NCI-H187 treated with DMSO at 0.1 percent for 48 hours (cell line): ENCODE data around the gene CHSY3.

ENCODE experiments used
- DNase-seq: peaks from one replicate; lab custom pipeline; 2025; lab: John Stamatoyannopoulos, UW

Gene CHSY3

DNA sequence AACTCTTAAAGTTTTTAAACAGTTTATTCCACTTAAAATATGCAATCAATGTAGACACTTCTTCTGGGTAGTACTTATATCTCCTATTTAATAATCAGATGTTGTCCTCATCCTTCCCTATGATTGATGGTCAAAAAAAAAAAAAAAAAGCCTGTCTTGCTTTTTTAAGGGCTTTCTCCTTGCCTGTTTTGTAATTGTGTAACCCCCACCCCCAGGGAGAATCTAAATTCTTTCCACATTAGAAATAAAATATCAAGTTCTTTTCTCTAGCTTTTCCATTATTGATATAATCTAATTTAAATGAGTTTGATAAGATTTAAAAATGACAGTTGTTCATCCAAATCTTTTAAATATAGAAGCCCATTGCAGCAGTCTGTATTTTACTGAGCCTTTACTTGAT, 119.7 kb downstream of the CHSY3 start:
- no peak for DNase-seq

DNA sequence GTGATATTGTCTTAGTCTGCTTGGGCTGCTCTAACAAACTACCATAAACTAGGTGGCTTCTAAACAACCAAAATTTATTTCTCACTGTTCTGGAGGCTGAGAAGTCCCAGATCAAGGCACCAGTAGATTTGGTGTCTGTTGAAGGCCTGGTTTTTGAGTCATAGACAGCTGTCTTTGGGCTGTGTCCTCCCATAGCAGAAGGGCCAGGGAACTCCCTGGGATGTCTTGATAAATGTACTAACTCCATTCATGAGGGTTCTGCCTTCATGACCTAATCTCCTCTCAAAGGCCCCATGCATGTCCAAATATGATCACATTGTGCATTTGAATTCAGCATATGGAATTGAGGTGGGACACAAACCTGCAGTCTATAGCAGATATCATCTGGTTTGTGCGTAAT, 121.2 kb downstream of the CHSY3 start:
- DNase-seq, result no peak

DNA sequence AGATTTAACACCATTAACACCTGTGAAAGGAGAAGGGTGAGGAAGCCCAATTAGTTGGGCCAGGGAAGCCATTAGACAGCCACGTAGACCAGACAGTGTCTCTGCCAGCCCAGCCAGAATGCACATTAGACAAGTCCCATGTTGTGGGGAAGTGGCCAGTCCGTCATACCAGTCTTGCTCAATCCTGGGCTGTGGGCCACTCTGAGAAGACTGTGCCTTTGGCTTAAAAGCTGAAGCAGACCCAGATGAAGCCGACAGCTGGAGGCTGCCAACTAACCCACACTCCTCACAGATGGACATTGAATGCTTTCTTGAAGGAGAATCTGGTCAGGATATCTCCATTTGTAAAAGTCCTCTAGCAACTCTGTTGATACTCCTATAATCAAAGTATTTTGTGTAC, 128.5 kb downstream of the CHSY3 start:
- no peak for DNase-seq

DNA sequence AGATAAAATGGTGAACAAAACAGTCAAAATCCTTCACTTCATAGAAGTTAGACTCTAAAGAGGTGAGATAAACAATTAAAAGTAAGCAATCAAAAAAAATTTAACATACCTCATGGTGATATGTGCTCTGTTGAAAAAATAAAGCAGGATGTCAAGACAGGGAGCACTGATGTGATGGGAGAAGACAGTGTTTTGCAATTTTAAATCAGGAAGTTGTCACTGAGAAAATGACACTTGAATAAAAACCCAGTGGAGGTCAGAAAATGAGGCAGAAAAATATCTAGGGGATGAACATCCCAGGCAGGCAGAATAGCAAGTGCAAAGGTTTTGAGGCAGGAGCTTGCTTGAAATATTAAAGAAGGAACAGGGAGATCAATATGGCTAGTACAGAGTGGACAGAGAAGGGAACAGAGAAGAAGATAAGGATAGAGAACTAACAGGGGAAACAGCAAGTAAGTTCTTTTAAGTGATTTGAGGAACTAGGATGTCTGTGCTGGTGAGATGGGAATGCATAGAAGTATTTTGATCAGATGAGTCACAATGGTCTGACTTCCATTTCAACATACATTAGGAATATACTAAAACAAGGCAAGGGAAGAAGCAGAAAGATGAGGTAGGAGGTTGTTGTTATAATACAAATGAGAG, 130.4 kb downstream of the CHSY3 start:
- DNase-seq, result no peak

DNA sequence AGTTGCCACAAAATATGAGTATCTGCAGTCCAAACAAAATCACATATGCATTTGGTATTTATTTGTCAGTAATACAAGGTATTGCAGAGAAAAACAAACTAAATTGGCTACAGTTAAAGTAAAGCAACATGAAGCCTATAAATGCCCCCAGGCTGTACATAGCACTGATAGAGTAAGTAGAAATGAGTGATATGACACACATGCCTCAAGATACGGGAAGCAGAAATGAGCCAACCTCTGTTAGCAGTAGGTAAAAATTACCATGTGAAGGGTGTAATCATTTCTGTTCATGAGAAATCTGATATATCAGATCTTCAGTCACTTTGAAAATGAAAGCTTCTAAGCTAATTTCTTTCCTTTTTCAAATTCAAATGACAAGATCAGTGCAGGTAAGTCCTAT, 131.1 kb downstream of the CHSY3 start:
- DNase-seq, result no peak

DNA sequence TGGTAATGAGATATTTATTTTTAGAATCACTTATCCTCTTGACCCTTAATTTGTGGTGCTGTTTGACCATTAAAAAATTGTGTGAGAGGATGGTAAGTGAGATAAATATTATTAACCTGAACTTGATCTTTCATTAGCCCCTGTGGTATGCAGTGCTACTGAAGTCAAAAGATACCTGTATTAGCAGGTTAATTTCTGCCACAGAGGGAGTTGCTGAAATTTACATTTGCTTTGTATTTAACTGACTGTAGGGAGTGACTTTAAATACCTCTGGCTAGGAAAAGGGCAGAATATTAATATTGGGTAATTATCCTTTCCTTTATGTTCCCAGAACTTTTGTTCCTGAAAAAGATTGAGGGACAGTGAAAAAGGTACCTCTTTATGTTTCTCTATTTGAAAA, 133.6 kb downstream of the CHSY3 start:
- DNase-seq, result no peak

DNA sequence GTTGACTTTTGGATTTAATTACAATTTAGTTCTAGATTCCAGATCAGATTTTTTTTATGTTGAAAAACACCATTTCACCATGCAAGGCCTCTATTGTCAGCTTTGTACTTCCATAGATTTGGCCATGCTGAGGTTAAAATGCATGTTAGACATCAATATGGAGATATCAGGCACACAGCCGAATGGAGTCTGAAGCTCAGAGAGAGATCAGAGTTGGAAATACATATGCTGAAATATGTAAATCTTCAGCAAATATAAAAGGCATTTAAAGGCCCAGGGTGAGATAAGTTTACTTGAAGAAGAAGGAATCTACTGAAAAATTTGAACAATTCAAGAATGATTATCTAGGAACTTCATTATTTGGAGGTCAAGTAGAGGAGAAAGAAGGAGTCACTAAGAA, 139.6 kb downstream of the CHSY3 start:
- DNase-seq, result no peak

DNA sequence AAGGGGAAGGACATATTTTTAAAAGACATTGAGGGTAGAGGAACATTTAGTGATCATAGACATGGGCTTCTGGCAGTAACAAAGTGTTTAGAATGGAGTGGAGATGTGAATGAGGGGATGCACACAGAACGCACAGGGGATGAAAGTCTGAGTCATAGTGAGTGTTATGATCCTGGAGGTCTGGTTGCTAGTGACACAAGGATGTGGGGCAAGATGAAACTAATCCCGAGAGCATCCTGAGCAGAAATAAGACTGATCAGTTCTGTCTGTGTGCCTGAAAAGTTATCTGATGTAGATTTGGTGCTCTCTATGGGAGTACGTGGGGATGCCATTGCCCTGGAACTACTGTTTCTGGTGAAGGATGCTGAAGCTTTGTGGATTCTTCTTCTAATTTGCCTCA, 141.1 kb downstream of the CHSY3 start:
- DNase-seq, result no peak

DNA sequence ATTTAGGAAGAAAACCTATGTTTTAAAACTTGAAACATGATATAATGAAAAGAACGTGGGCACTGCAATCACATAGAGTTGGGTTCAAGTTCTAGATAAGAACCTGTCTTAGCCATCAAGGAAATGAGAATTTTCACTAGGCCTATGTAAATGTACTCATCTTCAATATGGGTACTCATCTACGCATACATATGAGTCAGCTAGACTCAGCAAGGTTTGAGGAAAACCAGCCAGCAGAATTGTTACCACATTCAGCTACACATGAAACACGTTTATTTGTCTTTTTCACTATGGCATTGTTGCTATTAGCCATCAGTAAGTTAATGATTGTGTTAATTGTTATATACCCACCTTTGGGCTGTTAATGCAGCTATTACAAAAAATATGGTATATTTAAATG, 146.3 kb downstream of the CHSY3 start:
- no peak for DNase-seq

DNA sequence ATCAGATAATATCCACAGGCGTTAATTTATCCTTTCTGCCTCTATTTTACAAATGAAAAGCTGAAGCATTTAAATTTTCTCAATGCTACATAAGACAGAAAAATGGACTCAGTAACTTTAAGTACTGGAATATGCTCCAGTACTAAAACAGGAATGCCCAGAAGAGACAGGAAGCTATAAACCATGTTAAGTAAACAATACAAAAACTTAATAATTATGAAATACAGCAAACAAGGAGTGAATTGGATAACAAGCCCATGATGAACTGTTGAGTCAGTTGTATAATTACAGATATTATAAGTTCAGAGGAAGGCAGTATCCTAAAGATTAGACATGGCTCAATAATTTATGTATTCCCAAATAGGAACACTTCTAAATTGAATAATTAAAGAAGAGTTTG, 148.5 kb downstream of the CHSY3 start:
- no peak for DNase-seq

DNA sequence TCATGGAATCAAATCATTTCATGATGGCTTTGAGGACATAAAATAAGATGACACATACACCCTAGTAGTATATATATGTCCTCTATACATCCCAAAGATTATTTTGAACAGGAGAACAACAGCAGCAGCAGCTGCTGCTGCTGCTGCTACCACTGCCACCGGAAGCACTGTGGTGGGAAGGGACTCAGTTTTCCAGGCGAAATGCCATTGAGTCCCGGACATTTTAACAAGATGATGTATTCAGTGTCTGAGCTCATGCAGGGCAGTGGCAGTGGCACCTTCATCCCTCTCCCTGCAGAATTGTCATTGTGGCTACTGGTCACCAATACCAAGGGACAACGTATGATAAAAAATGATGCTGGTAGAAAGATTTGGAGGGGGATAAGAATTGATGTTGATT, 151.3 kb downstream of the CHSY3 start:
- no peak for DNase-seq

DNA sequence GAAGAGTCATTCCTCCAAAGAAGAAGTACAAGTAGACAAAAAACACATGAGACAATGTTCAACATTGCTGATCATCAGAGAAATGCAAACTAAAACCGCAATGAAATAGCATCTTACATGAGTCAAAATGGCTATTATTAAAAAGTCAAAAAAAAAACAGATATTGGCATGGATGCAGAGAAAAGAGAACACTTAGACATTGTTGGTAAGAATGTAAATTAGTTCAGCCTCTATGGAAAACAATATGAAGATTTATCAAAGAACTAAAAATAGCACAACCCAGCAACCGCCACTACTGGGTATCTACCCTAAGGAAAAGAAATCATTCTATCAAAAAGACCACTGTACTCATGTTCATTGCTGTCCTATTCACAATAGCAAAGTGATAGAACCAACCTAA, 157.5 kb downstream of the CHSY3 start:
- DNase-seq, result no peak

DNA sequence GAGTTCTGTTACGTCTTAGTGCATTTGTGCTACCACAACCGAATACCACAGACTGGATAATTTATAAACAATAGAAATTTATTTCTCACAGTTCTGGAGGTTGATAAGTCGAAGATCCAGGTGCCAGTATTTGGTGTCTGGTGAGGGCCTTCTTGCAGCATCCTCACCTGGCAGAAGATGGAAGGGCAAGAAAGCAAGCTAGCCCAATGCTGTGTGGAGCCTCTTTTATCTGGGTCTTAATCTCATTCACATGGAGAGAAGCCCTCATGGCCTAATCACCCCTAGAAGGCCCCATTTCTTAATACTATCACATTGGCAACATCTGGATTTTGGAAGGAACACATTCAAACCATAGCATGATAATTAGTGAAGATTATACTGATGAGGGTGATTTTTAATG, 159.3 kb downstream of the CHSY3 start:
- DNase-seq, result no peak

DNA sequence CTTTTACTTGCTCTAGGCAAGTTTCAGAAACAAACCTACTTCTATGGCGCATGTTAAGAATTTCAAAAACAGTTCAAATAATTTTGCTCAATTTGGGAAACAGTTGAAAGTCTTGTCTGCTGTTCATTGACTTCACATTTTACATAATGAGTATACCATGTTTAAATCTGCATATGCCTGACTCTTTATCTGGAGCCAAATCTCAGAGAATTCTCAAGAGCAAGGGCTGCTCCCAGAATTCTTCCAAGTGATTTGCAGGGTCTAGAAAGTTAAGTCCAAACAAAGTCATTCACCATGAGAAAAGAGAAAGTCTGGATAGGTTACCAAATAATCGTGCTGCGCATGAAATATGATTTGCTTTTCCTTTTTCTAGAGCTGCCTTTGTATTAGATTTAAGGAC, 160.2 kb downstream of the CHSY3 start:
- DNase-seq, result no peak

DNA sequence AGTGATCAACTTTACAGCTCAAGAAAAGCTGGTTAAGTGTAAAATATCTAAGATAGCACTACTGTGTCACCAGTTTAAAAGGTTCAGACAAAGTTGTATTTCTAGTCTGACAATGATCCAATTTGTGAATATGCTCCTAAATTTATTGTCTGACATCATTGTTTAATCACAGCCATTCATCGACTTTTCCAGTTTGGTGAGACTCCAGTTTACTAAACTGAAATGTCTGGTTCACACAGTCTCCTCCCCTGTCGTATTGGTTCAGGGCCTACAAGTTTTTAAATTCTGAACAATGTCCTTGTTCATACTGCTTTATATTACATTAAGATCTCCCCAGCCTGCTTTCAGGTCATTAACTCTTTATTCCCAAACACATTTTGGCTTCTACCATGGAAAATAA, 161.4 kb downstream of the CHSY3 start:
- DNase-seq, result no peak

DNA sequence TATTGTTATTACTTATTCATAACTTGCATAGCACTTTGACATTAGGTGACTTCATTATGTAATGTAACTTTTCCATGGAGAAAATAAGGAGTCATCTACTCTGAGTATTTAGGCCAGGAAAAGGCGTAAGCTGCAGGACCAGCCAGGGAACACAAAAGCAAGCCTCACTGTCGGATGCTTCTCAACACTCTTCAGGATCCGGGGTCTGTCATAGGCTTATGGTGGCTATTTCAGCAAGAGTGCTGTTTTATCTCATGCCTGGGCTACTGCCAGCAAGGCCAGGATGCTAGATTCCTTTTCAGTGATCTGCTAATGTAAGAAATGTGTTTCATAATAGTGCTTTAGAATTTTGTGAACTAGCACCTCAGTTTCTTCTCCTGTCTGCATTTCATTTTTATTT, 162.4 kb downstream of the CHSY3 start:
- DNase-seq, result no peak

DNA sequence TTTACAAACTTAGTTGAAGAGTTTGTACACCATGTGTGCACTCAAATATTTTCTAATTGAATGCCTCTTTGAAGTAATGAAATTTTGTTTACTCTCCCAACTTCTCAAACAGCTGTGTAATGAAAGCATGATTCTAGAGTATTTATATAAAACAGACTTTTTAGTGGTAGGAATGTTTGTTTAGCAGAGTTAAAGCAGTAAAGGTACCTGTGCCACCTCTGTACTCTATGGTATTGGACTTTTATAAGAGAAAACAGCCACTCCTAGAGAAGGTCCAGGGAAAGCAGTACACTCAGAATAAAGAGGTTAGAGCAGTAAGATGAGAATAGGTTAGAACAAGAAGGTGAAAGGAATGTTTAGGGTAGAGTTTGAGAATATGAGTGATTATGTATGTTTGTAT, 163.1 kb downstream of the CHSY3 start:
- no peak for DNase-seq

DNA sequence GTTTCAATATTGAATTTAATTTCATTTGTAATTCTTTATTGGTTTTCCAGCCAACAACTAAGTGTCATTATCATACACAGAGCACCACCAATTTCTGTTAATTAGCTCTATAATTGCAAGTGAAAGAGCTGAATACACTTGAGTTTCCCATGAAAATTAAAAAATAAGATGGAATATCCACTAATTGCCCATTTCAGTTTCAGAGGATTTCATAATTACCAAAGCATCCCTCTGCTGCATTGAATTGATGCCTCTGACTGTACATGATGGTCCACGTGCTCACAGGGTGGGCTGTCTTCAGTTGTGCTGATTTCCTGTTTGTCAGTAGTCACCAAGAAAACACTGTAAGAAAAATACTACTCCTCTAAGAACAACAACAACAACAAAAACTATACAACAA, 163.8 kb downstream of the CHSY3 start:
- no peak for DNase-seq

DNA sequence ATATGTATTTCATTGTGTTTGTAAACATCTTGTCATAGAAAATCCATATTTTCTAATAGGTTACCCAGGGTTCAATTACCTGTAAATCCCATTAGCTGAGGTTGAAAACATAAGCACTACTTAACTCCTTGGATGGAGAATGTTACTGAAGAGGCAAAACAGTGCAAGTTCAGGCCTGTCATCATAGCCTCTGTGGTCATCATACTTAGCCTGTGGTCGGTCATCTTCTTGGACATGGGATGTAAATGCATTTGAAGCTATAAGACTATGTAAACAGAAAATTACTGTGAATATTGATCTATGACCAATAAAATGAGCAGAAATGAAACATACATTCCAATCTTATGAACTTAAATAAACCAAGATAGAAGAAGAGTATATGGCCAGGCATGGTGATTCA, 164.7 kb downstream of the CHSY3 start:
- no peak for DNase-seq

DNA sequence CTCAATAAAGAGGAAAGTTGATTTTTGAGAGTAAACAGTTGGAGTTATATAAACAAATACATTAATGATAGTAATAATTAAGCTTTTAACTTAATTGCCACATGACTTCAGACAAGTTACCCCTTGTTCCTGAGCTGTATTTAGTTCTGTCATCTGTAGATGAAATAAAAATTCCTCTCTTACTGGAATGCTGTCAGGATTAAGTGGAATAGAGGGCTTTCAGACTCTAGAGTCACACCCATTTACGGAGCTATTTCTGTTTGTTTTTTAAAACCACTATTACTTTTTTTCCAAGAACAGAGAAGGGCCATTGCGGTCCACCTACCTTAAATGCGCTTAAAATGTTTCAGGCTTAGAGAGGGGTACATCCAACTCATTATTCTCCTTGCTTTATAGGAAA, 170.6 kb downstream of the CHSY3 start:
- DNase-seq, result no peak

DNA sequence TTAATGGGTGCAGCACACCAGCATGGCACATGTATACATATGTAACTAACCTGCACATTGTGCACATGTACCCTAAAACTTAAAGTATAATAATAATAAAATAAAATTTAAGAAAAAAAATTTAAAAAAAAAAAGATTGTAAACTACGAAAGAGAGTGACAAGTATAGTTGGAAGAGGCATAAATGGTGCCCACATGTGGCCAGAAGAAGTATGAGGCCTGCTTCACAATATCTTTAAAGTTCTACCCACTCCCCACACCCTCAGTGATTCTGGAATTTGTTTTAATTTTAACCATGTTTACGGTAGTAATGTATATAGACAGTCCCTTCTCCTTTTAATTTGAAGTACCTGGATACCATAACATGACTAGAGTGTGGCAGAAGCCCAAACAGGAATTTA, 172.7 kb downstream of the CHSY3 start:
- no peak for DNase-seq

DNA sequence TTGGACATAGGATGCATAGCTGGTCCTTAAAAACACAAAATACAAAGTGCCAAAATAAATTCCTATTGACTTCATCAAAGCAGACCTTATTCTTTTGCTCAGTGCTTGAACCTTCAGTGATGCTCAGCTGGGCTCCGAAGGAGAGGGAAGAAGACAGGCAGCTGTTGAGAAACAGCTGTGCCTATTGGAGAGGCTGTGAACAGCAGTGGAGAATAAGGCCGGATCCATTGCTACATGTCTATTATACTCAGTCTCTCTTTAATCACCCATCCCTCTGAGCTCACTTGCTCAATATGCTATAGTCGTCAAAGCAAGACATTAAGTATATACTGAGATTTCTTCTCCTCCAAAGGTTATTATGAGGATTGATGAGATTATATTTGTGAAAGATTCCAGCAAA, 174.4 kb downstream of the CHSY3 start:
- no peak for DNase-seq

DNA sequence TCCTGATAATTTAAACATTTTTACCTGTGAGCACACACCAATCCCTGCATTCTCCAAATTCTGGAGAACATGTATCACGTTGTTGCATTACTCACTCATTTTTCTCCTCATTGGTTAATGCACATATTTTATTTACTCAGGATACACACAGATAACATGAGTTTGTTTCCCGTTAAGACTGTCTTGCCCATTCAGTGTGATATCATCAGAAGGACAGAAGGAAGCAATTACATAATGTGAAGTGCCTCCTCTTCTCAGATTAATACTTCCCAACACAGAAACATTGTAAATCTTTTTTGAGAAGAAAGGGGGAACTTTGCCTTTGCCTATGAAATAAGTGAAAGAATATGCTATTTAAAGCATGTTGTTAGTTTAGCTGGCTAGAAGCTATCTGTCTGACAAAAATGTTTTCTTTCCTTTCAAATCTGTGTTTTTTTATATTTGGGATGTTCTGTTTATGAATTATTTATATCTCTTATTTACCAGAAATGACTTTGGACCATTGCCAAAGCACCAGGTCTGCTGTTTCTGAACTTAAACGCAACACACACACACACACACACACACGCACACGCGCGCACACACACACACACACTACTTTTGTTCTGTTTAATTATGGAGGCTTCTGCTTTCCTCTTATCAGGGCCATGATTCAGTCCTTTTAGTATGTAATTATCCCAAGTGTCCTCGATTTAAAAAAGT, 186.5 kb downstream of the CHSY3 start:
- no peak for DNase-seq

DNA sequence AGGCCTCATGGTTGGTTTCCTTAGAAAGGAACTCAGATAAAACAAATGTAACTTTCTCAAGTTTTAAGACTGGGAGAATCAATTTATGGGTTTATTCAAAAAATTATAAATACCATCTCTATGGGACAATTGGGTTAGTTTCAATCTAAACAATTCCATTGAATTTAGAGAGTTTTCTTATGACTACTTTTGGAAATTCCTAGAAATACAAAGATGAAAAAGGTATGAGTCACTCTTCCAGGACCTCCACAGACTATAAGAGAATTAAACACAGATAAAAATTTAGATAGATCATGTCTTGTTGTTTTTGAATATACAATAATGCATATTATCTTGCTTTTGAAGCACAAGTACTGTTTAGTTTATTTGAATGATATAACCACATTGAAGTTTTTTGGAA, 188.7 kb downstream of the CHSY3 start:
- no peak for DNase-seq
